AG10803 (cell line): ENCODE results near the gene FZD10.

Source experiments
- DNase-seq: peaks from one replicate; pipeline ENCODE4 v3.0.0; 2010; ENCODE audit warnings: low read depth
- H3K4me3 ChIP-seq: 2 replicates; pipeline ENCODE4 v1.5.1; 2011; ENCODE audit warnings: mild to moderate bottlenecking, low read length, control low read depth
- TF ChIP-seq, protein P1 (sequence below): conservative IDR thresholded peaks from 2 replicates; pipeline ENCODE4 v1.5.1; 2011; ENCODE audit warnings: mild to moderate bottlenecking, low read length, control low read depth, inconsistent platforms

The FZD10 gene

DNA sequence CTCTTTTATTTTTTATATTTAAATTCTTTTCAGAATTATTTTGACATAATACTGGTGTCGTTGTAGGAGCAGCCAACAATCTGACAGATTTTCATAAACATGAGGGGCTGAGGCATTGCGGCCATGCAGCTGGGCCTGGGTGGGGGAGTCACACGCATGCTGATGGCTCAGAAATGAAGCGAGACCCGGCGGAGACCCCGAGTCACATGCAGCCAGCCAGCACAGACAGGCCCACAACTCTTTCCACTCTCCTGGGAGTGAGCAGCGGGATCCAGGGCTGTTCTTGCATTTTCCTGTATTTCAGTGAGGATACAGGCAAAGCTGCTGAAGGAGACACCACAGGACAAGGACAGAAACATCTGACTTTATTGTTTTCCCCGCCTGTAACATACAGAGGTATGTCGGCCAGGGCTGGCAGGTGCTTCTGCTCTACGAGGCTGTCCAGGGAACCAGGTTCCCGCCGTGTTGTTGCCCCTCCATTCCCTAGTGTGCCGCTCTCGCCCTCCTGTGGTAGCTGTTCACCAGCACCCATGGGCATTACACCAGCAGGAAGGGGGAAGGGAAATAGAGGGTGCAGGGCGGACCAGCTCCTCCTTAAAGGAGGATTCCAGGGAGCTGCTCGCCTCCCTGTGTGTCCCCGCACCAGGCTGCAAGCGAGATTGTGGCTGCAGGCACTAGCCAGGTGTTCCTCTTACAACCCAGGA, 30.5 kb downstream of the FZD10 start:
- no peak for DNase-seq
- H3K4me3 ChIP-seq: no peak overlapping the region
- TF ChIP-seq, protein P1, sequence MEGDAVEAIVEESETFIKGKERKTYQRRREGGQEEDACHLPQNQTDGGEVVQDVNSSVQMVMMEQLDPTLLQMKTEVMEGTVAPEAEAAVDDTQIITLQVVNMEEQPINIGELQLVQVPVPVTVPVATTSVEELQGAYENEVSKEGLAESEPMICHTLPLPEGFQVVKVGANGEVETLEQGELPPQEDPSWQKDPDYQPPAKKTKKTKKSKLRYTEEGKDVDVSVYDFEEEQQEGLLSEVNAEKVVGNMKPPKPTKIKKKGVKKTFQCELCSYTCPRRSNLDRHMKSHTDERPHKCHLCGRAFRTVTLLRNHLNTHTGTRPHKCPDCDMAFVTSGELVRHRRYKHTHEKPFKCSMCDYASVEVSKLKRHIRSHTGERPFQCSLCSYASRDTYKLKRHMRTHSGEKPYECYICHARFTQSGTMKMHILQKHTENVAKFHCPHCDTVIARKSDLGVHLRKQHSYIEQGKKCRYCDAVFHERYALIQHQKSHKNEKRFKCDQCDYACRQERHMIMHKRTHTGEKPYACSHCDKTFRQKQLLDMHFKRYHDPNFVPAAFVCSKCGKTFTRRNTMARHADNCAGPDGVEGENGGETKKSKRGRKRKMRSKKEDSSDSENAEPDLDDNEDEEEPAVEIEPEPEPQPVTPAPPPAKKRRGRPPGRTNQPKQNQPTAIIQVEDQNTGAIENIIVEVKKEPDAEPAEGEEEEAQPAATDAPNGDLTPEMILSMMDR: no peak

DNA sequence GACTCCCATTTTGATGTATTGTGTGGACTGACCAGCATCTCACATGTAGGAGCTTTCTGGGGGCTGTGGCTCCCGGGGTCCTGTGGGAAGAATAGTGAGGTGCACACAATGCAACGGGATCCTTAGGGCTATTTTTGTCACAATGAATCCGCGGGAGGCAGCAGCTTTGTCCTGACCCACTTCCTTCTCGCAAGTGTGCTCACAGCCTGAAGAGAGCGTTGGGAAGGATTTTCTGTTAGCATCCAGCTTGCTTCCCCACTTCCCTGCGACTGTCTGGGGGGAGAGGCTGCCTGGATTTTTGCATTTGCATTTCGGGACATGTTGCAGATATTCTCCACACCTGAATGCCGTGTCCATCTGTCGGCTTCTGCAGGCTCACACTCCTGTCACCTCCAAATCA, 31.9 kb downstream of the FZD10 start:
- TF ChIP-seq, protein P1: no peak
- DNase-seq: no peak
- no peak overlapping the region for H3K4me3 ChIP-seq

DNA sequence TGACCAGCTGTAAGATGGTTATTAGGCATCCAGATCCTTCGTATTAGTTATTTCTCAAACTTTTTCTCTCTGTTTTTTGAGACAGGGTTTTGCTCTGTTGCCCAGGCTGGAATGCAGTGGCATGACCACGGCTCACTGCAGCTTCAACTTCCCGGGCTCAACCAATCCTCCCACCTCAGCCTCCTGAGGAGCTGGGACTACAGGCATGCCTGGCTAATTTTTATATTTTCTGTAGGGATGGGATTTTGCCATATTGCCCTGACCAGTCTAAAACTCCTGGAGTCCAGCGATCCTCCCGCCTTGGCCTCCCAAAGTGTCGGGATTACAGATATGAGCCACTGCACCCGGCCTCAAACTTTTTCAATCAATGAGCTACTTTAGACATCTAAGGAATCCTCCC, 33.1 kb downstream of the FZD10 start:
- H3K4me3 ChIP-seq: no peak overlapping the region
- no peak for DNase-seq
- TF ChIP-seq, protein P1: no peak

DNA sequence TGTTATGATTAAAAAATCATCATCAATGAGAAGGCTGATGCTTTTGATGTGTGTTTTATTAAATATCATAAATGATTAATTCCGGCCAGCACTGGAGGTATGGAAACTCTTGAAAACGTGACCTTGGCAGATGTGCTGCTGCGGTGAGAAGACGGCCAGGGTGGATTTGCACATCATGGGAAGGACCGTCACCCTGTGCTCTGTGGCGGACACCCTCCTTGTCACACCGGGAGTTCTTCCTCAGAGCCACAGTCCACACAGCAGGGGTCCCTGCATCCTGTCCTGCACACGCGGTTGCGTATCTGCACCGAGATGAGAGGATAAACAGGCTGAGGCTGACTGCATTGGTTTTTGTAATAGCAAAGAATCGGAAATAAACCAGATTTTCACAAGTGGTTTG, 33.5 kb downstream of the FZD10 start:
- TF ChIP-seq, protein P1: no peak
- DNase-seq: no peak
- H3K4me3 ChIP-seq: no peak overlapping the region

DNA sequence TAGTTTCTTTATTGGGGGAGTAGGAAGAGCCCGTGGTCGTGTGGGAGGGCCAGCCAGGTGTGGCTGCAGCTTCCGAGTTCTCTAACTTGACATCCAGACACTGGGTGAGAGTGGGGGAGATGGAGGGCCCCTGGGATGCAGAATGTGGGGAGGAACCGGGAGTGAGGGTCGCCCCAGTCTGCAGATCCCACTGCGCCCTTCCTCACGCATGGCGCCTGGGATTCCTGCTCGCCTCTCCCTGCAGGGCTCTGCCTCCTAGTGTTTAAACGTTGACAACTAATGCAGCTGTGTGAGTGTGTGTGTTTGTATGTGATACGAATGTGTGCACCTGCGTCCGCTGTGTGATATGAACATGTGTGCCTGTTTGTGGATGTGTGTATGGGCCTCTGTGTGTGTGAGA, 34.6 kb downstream of the FZD10 start:
- TF ChIP-seq, protein P1: no peak
- H3K4me3 ChIP-seq: no peak overlapping the region
- no peak for DNase-seq

DNA sequence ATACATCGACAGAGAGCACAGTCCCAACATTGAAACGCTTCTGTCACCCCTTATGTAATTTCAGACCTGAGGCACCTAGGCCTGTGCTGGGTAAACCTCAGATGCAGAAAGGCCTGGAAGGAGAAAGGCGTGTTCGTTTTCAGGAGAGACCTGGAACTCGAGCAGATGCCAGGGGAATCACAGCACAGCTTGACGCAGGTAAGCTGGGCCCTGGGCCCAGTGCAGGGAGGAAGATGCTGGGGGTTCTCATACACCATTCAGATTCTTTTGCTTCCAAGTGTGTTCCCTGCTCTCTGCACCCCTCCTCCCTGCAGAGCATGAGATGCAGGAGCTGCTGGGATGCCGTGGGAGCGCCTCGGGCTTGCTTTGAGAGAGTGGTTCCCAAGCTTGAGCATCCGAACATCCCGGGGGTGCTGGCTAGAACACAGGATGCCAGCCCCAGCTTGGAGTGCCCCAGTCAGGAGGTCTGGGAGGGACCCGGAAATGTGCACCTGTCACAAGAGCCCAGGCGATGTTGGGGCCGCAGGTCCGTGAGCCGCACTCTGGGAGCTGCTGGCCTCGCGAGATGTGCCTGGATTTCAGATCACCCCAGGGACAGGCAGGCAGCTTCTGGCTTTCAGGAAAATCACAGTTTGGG, 35.9 kb downstream of the FZD10 start:
- DNase-seq: no peak
- TF ChIP-seq, protein P1: no peak
- H3K4me3 ChIP-seq: no peak overlapping the region

DNA sequence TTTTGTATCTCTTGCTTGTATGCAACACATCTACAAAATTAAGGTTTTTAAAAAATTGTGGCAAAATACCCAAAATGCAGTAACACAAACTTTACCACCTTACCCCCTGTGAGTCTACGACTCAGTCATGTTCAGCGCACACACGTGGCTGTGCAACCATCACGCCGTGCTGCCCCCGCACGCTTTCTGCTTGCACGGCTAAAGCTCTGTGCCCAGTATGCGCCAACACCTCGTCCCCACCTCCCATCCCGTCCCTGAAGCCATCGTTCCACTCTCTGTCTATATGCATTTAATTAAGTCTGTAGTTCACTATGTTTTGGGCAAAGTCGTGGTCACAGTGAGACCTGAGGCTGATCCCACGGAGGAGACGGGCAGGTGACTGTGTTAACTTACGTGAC, 36.4 kb downstream of the FZD10 start:
- no peak overlapping the region for H3K4me3 ChIP-seq
- TF ChIP-seq, protein P1: no peak
- DNase-seq: no peak
